Activated naive CD4-positive, alpha-beta T cell treated with anti-CD3 and anti-CD28 coated beads for 36 hours (primary cell): Measurements from ENCODE around the gene PIGU. TPM values are rescaled to one million over a fixed set of nuclear protein-coding genes. Genes with fewer than 3 reads are reported as not detected.
"Not testable (repeated sequence)": the region's sequence is repeated elsewhere in the genome, so short reads cannot be mapped to it uniquely, and the experiment has no call there.

Experiments used
- CTCF ChIA-PET: fragments of 350-600 bp; sonication (Branson Sonifier 250); formaldehyde crosslinking; loops from one replicate; lab custom pipeline; 2021; ENCODE audit warnings: antibody characterized with exemption; lab: Charles Lee
- DNase-seq: peaks from one replicate; pipeline ENCODE4 v3.0.0-alpha.2; 2020
- H3K27ac Mint-ChIP-seq: one replicate; pipeline ENCODE4 v1.8.0; 2021; ENCODE audit warnings: mild to moderate bottlenecking, mixed read lengths
- H3K27me3 Mint-ChIP-seq: one replicate; pipeline ENCODE4 v1.8.0; 2021; ENCODE audit warnings: low read depth, mixed read lengths
- H3K36me3 Mint-ChIP-seq: one replicate; pipeline ENCODE4 v1.8.0; 2021; ENCODE audit warnings: low read depth, mixed read lengths
- H3K4me1 Mint-ChIP-seq: one replicate; pipeline ENCODE4 v1.8.0; 2021; ENCODE audit warnings: low read depth, mixed read lengths
- H3K4me3 Mint-ChIP-seq: one replicate; pipeline ENCODE4 v1.8.0; 2021; ENCODE audit warnings: mild to moderate bottlenecking, moderate library complexity, mixed read lengths
- H3K9me3 Mint-ChIP-seq: one replicate; pipeline ENCODE4 v1.8.0; 2021; ENCODE audit warnings: mixed read lengths
- intact Hi-C: fragments of 100-400 bp; cut with micrococcal nuclease; formaldehyde crosslinking; loops from one replicate; pipeline ENCODE4 v1.15.1; 2023
- total RNA-seq, 2 experiments: library from RNA; stranded (reverse); gene quantifications; one replicate each; pipeline ENCODE4 v1.2.3, GENCODE V29; 2021

PIGU gene
- total RNA-seq, 2 experiments from 2014 or later, result 18.8 to 18.9 TPM

- intact Hi-C loops, result loop anchor here (1.0 to 10.0 kb wide), 7 partner anchors 160 to 523 kb away; partner anchors contain the start of genes ACSS2, AHCY, EIF2S2 and PIGU
- H3K27me3 Mint-ChIP-seq, result no peaks in the 10 kb centered on the region
- no peaks in the 10 kb centered on the region for H3K9me3 Mint-ChIP-seq
- peaks cover 29% of the 10 kb centered on the region for H3K4me1 Mint-ChIP-seq
- H3K4me3 Mint-ChIP-seq, result peak within 1 kb of the TSS; percentile 98
- peak within 1 kb of the TSS; percentile 96 for H3K27ac Mint-ChIP-seq
- CTCF ChIA-PET, result interaction anchor here (0.6 to 5.0 kb wide), 11 partner anchors 23 to 254 kb away, joined by 3 to 48 read pairs (median 5); partner anchors contain the start of gene AHCY
- peak; percentile 96 for DNase-seq
- H3K36me3 Mint-ChIP-seq, result peaks cover 7% of the 10 kb centered on the region
Observed at GRCh38 chr20:34516247-34517113, 160.4 kb downstream of the PIGU start, which contains the start of gene DYNLRB1. Gene DYNLRB1, plus strand, starts transcription at chr20:34516422. Its CDS starts 37 bp downstream, at chr20:34516459.

- Mint-ChIP-seq H3K36me3 (peaks cover 7% of the 10 kb centered on the region), H3K27me3 (no peaks in the 10 kb centered on the region), H3K9me3 (no peaks in the 10 kb centered on the region), H3K4me3 (peak overlapping the region; percentile 98), H3K4me1 (peaks cover 25% of the 10 kb centered on the region), H3K27ac (peak overlapping the region; percentile 96)
- CTCF ChIA-PET, result interaction anchor here (0.6 to 5.0 kb wide), 8 partner anchors 7 to 255 kb away, joined by 3 to 48 read pairs (median 6); partner anchors contain the start of gene AHCY
- DNase-seq, result peak; percentile 84
- intact Hi-C loops, result loop anchor here (1.0 to 10.0 kb wide), 8 partner anchors 152 to 522 kb away; partner anchors contain the start of genes ACSS2, AHCY, EIF2S2 and ITCH
Observed at GRCh38 chr20:34515484-34516246, 161.2 kb downstream of the PIGU start.

GRCh38 chr20:34514897-34515483 is 161.9 kb downstream of the PIGU start:
- intact Hi-C loops, result loop anchor here (1.0 to 10.0 kb wide), 3 partner anchors 152 to 400 kb away; partner anchors contain the start of genes ACSS2, EIF2S2 and ITCH
- no peaks in the 10 kb centered on the region for H3K9me3 Mint-ChIP-seq
- H3K4me1 Mint-ChIP-seq, result peaks cover 22% of the 10 kb centered on the region
- H3K36me3 Mint-ChIP-seq, result peaks cover 6% of the 10 kb centered on the region
- peak overlapping the region; percentile 96 for H3K27ac Mint-ChIP-seq
- H3K4me3 Mint-ChIP-seq, result peak overlapping the region; percentile 98
- DNase-seq, result no peak
- H3K27me3 Mint-ChIP-seq, result no peaks in the 10 kb centered on the region
- CTCF ChIA-PET, result interaction anchor here (0.5 to 5.0 kb wide), 6 partner anchors 8 to 202 kb away, joined by 3 to 48 read pairs (median 4); no protein-coding TSS in a partner anchor

DNA sequence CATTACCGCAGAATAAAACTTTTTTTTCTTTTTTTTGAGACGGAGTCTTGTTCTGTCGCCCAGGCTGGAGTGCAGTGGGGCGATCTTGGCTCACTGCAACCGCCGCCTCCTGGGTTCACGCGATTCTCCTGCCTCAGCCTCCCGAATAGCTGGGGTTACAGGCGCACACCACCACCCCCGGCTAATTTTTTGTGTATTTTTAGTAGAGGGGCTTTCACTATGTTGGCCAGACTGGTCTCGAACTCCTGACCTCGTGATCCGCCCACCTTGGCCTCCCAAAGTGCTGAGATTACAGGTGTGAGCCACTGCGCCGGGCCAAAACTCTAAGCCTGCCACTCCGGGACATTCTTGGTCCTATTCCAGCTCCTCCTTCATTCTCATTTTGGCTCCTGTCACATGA is 162.9 kb downstream of the PIGU start:
- peaks cover 18% of the 10 kb centered on the region for H3K4me1 Mint-ChIP-seq
- H3K27me3 Mint-ChIP-seq, DNase-seq, H3K27ac Mint-ChIP-seq, H3K36me3 Mint-ChIP-seq, H3K9me3 Mint-ChIP-seq, CTCF ChIA-PET: not testable (repeated sequence)
- H3K4me3 Mint-ChIP-seq, result peak overlapping the region; percentile 22
- intact Hi-C loops, result loop anchor here (10.0 kb wide), 1 partner anchor 399 kb away; the partner anchor contains the start of gene EIF2S2

GRCh38 chr20:34512955-34513419 is 163.9 kb downstream of the PIGU start:
- Mint-ChIP-seq H3K27ac (no peak overlapping the region), H3K4me1 (peaks cover 9% of the 10 kb centered on the region), H3K27me3 (no peaks in the 10 kb centered on the region), H3K4me3 (no peak overlapping the region), H3K36me3 (peaks cover 5% of the 10 kb centered on the region), H3K9me3 (no peaks in the 10 kb centered on the region)
- DNase-seq, result no peak
- intact Hi-C loops, result loop anchor here (10.0 kb wide), 1 partner anchor 398 kb away; the partner anchor contains the start of gene EIF2S2
- CTCF ChIA-PET, result no interaction called here

DNA sequence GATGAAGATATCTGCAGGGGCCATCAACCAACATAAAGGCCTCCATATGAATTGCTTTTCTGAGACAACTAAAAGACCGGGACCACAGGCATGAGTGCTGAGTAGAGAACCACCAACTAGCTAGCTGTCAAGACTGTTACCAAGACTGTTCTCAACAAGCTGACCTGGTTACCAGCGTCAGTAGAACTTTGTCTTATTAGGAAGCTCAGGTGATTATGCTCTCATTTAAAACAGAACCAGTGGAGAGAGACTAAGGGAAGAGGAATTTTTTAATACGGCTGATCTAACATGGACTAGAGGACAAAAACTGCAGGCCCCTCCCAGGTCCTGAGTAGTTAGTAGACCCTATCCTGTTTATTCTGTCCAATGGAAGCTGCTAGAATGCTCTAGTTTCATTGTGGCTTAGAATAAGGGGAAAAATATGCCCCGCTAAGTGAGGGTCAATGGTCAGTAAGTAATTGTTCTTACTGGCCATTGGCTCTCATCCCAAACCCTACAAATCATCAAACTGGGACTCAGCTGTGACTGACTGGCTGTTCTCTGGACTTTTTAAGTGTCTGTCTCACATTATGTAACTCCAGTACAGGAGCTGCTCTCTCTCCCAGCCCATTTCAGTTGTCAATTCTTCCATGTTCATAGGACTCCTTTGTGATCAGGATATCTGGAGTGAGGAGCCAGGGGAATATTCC is 164.5 kb downstream of the PIGU start:
- intact Hi-C loops, result loop anchor here (10.0 kb wide), 1 partner anchor 398 kb away; the partner anchor contains the start of gene EIF2S2
- no peaks in the 10 kb centered on the region for H3K27me3 Mint-ChIP-seq
- CTCF ChIA-PET, result interaction anchor here (1.0 to 1.3 kb wide), 2 partner anchors 51 to 200 kb away, joined by 3 to 4 read pairs; no protein-coding TSS in a partner anchor

GRCh38 chr20:34511891-34512265 is 165.0 kb downstream of the PIGU start:
- Mint-ChIP-seq H3K4me1 (peaks cover 6% of the 10 kb centered on the region), H3K4me3 (no peak overlapping the region), H3K27ac (no peak overlapping the region), H3K36me3 (peaks cover 5% of the 10 kb centered on the region), H3K27me3 (no peaks in the 10 kb centered on the region), H3K9me3 (no peaks in the 10 kb centered on the region)
- CTCF ChIA-PET, result interaction anchor here (1.0 to 1.3 kb wide), 2 partner anchors 50 to 199 kb away, joined by 3 to 4 read pairs; no protein-coding TSS in a partner anchor
- intact Hi-C loops, result loop anchor here (10.0 kb wide), 1 partner anchor 397 kb away; the partner anchor contains the start of gene EIF2S2
- no peak for DNase-seq

More for the DNA sequence above, 164.5 kb downstream of the PIGU start:
- DNase-seq, result no peak
- H3K36me3 Mint-ChIP-seq, result peaks cover 5% of the 10 kb centered on the region
- no peaks in the 10 kb centered on the region for H3K9me3 Mint-ChIP-seq
- no peak overlapping the region for H3K4me3 Mint-ChIP-seq
- peaks cover 6% of the 10 kb centered on the region for H3K4me1 Mint-ChIP-seq
- H3K27ac Mint-ChIP-seq, result no peak overlapping the region

DNA sequence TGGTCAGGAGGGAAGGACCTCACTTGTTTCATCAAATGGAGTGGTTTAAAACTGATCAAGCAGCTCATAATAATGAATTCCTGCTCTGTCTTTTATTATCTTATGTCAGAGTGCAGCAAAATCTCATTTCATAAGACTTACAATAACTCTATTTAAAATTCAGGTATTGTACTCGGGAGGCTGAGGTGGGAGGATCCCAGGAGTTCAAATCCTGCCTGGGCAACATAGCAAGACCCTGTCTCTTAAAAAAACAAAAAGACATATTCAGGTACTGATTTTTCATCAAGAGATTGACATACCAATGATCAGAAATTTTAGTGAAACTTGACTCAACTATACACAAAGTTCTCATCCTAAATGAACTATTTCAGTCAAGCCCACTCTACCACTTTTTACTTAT is 166.3 kb downstream of the PIGU start:
- H3K36me3 Mint-ChIP-seq, result peaks cover 3% of the 10 kb centered on the region
- intact Hi-C loops, result loop anchor here (10.0 kb wide), 1 partner anchor 396 kb away; the partner anchor contains the start of gene EIF2S2

More for the DNA sequence above, 166.3 kb downstream of the PIGU start:
- Mint-ChIP-seq H3K4me1 (peaks cover 6% of the 10 kb centered on the region), H3K9me3 (no peaks in the 10 kb centered on the region), H3K4me3 (no peak overlapping the region), H3K27me3 (no peaks in the 10 kb centered on the region), H3K27ac (no peak overlapping the region)
- no peak for DNase-seq
- CTCF ChIA-PET, result interaction anchor here (0.6 kb wide), 1 partner anchor 33 kb away, joined by 7 read pairs; no protein-coding TSS in a partner anchor
